ENCODE results near the gene OTOG.
A peak's percentile ranks its signal among the peaks of the same experiment; 100 is the strongest.

The OTOG gene

GRCh38 chr11:17508791-17509190, 38.3 kb upstream of the OTOG start:
- CTCF ChIA-PET, result interaction anchor here (0.7 to 13.0 kb wide), 9 partner anchors 9 to 520 kb away, joined by 3 to 318 read pairs (median 4); partner anchors contain the start of gene KCNJ11

DNA sequence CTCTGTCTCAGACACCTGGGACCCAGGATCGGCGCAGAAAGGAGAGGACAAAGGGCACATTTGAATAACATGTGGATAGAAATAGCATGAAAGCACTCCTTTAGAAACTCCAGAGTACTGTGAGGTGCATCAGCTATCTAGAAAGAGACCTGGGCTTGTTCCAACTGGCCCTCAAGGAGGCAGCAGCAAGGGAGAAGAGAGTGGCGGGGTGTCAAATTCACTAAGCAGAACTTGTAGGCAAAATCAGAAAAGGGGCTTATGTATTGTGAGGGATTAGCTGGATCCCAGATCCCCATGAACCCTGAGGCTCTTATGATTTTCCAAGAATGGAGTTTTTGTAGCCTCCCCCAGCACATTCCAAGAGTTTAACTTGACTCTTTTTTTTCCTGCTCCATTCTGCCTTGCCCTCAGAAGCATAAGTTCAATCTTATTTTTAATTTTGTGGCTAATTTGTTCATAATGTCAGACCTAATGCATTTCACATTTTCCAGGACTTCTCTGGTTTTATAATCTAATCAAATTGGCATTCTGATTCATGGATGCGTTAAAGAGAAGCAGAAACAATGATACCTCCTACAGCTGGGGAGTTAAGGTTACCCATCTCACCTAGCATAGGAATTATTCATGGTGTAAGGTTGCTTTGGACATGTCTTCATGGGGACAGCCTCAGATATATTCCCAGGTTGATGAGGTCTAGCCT, 36.4 kb upstream of the OTOG start:
- CTCF ChIA-PET, result interaction anchor here (1.0 to 13.0 kb wide), 3 partner anchors 14 to 128 kb away, joined by 7 to 318 read pairs (median 70); partner anchors contain the start of gene KCNJ11
- Histone ChIP-seq H3K4me1 (ENCODE audit: control insufficient read depth, insufficient read depth, low read length) (no peaks in the 10 kb centered on the region), H3K36me3 (ENCODE audit: control insufficient read depth in 2 of 2, insufficient read depth in 1 of 2, low read length in 2 of 2) (no peaks in the 10 kb centered on the region), H3K27ac (ENCODE audit: extremely low read depth, low read depth, low read length) (no peak overlapping the region), H3K4me3 (ENCODE audit: low read depth, low read length) (no peak overlapping the region), H3K9me3 (ENCODE audit: control insufficient read depth, insufficient read depth, low read depth, low read length) (no peaks in the 10 kb centered on the region)
- POLR2A ChIA-PET, result no interaction called here
- TF ChIP-seq PRDM10 (tag by site-specific recombination; IDR thresholded peaks at IDR 0.05), result peak; percentile 33; the same call in 1 of the 2 replicates
- TF ChIP-seq ZNF785 (tag by site-specific recombination; IDR thresholded peaks at IDR 0.05), result no peak

More at GRCh38 chr11:17508791-17509190, 38.3 kb upstream of the OTOG start:
- Histone ChIP-seq H3K4me3 (ENCODE audit: low read depth, low read length) (no peak overlapping the region), H3K36me3 (ENCODE audit: control insufficient read depth in 2 of 2, insufficient read depth in 1 of 2, low read length in 2 of 2) (no peaks in the 10 kb centered on the region), H3K9me3 (ENCODE audit: control insufficient read depth, insufficient read depth, low read depth, low read length) (no peaks in the 10 kb centered on the region), H3K27ac (ENCODE audit: extremely low read depth, low read depth, low read length) (no peak overlapping the region), H3K4me1 (ENCODE audit: control insufficient read depth, insufficient read depth, low read length) (no peaks in the 10 kb centered on the region)
- no peak for TF ChIP-seq ZNF16 (tag by site-specific recombination; IDR thresholded peaks at IDR 0.05; ENCODE audit: low read depth)
- POLR2A ChIA-PET, result no interaction called here

DNA sequence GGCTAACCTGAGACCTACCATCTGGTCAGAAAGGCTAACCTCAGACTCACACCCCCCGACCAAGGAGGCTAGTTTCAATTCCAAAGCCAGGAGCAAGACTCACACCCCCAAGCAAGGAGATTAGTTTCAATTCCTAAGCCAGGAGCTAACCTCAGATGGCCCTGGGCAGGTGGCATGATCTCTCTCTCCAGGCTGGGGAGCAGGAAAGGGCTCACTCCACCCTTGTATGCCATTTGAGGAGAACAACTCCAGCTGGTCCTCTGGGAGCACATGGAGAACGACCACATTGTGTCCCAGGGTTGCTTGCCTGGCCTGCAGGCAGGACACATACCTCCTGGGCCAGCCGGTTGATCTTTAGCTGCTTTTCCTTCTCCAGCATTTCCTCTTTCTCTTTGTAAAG, 35.5 kb upstream of the OTOG start:
- Histone ChIP-seq H3K4me3 (ENCODE audit: low read depth, low read length) (no peak overlapping the region), H3K27ac (ENCODE audit: extremely low read depth, low read depth, low read length) (no peak overlapping the region), H3K36me3 (ENCODE audit: control insufficient read depth in 2 of 2, insufficient read depth in 1 of 2, low read length in 2 of 2) (no peaks in the 10 kb centered on the region), H3K4me1 (ENCODE audit: control insufficient read depth, insufficient read depth, low read length) (no peaks in the 10 kb centered on the region), H3K9me3 (ENCODE audit: control insufficient read depth, insufficient read depth, low read depth, low read length) (no peaks in the 10 kb centered on the region)
- TF ChIP-seq ZNF660 (tag by site-specific recombination; IDR thresholded peaks at IDR 0.05) (no peak), ZFP37 (tag by site-specific recombination; IDR thresholded peaks at IDR 0.05) (no peak), TRIM28 (IDR thresholded peaks at IDR 0.05; ENCODE audit: borderline replicate concordance, low read length) (no peak), ZNF350 (tag by site-specific recombination; IDR thresholded peaks at IDR 0.05) (no peak), ZNF473 (tag by site-specific recombination; IDR thresholded peaks at IDR 0.05) (no peak)
- POLR2A ChIA-PET, result no interaction called here
- CTCF ChIA-PET, result interaction anchor here (0.6 to 13.0 kb wide), 9 partner anchors 11 to 1590 kb away, joined by 3 to 318 read pairs (median 4); partner anchors contain the start of gene KCNJ11

- Histone ChIP-seq H3K4me1 (ENCODE audit: control insufficient read depth, insufficient read depth, low read length) (no peaks in the 10 kb centered on the region), H3K9me3 (ENCODE audit: control insufficient read depth, insufficient read depth, low read depth, low read length) (no peaks in the 10 kb centered on the region), H3K4me3 (ENCODE audit: low read depth, low read length) (no peak overlapping the region), H3K36me3 (ENCODE audit: control insufficient read depth in 2 of 2, insufficient read depth in 1 of 2, low read length in 2 of 2) (no peaks in the 10 kb centered on the region), H3K27ac (ENCODE audit: extremely low read depth, low read depth, low read length) (no peak overlapping the region)
- ChIA-PET POLR2A (no interaction called here), CTCF (interaction anchor here (0.6 to 13.0 kb wide), 7 partner anchors 10 to 1591 kb away, joined by 3 to 318 read pairs (median 4); partner anchors contain the start of gene KCNJ11)
- TF ChIP-seq GLIS1 (tag by site-specific recombination; IDR thresholded peaks at IDR 0.05) (no peak), ZNF768 (tag by site-specific recombination; IDR thresholded peaks at IDR 0.05) (peak; percentile 66; the same call in 1 of the 2 replicates)
These were observed 35.0 kb upstream of the OTOG start for GRCh38 chr11:17512101-17512500.

DNA sequence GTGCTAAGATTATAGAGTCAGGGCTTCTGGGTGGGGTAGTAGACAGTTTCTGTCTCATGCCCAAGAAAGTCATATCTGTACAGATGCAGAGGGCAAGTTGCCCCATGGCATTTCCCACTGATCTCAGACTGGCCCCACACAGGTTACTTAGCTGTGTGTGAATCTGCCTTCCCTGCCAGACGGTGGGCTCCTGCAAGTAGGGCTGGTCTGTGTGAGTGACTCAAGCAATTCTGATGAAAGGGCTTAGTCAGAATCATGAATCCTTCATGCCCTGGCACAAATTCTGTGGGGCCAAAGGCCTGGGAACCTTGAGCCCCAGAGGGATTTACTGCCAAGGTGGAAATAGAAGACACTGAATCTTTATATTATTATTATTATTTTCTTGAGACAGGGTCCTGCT, 33.2 kb upstream of the OTOG start:
- H3K4me1 ChIP-seq (ENCODE audit: control insufficient read depth, insufficient read depth, low read length), result no peaks in the 10 kb centered on the region

More for the DNA sequence above, 33.2 kb upstream of the OTOG start:
- no peak overlapping the region for H3K4me3 ChIP-seq (ENCODE audit: low read depth, low read length)
- TF ChIP-seq KLF9 (tag by site-specific recombination; IDR thresholded peaks at IDR 0.05; ENCODE audit: low read depth) (no peak), MZF1 (tag by site-specific recombination; IDR thresholded peaks at IDR 0.05; ENCODE audit: borderline replicate concordance) (no peak)
- POLR2A ChIA-PET, result interaction anchor here (0.6 kb wide), 1 partner anchor 436 kb away, joined by 7 read pairs; the partner anchor contains the start of gene RPS13
- H3K27ac ChIP-seq (ENCODE audit: extremely low read depth, low read depth, low read length), result no peak overlapping the region
- CTCF ChIA-PET, result interaction anchor here (0.6 to 13.0 kb wide), 5 partner anchors 9 to 292 kb away, joined by 3 to 318 read pairs (median 19); partner anchors contain the start of gene KCNJ11
- no peaks in the 10 kb centered on the region for H3K9me3 ChIP-seq (ENCODE audit: control insufficient read depth, insufficient read depth, low read depth, low read length)
- no peaks in the 10 kb centered on the region for H3K36me3 ChIP-seq (ENCODE audit: control insufficient read depth in 2 of 2, insufficient read depth in 1 of 2, low read length in 2 of 2)

All from HEK293 (cell line).